Duodenal mucosa (tissue), 2 donors: ENCODE results near the gene FAM222B.

ENCODE experiments used
- H3K27ac ChIP-seq: one replicate; pipeline ENCODE4 v1.7.0; 2013; ENCODE audit warnings: low read depth, low read length
- H3K27me3 ChIP-seq, 2 donors: one replicate each; pipeline ENCODE4 v1.7.0; 2013; ENCODE audit warnings: low read length in 2 of 2, control low read depth in 1 of 2; ENCODE audit not compliant: insufficient read depth in 2 of 2, control insufficient read depth in 1 of 2
- H3K36me3 ChIP-seq, 2 donors: one replicate each; pipeline ENCODE4 v1.7.0; 2013; ENCODE audit warnings: low read length in 2 of 2, control low read depth in 1 of 2; ENCODE audit not compliant: insufficient read depth in 2 of 2, control insufficient read depth in 1 of 2
- H3K4me1 ChIP-seq, 2 donors: one replicate each; pipeline ENCODE4 v1.7.0; 2013; ENCODE audit warnings: low read length in 2 of 2, control low read depth in 1 of 2; ENCODE audit not compliant: insufficient read depth in 2 of 2, control insufficient read depth in 1 of 2
- H3K4me3 ChIP-seq, 2 donors: one replicate each; pipeline ENCODE4 v1.7.0; 2013; ENCODE audit warnings: low read length in 2 of 2, low read depth in 1 of 2
- H3K9ac ChIP-seq, 2 donors: one replicate each; pipeline ENCODE4 v1.7.0; 2013; ENCODE audit warnings: low read length in 2 of 2, low read depth in 1 of 2
- H3K9me3 ChIP-seq, 2 donors: one replicate each; pipeline ENCODE4 v1.7.0; 2013; ENCODE audit warnings: low read length in 2 of 2, control low read depth in 1 of 2; ENCODE audit not compliant: control insufficient read depth in 1 of 2

FAM222B gene

DNA sequence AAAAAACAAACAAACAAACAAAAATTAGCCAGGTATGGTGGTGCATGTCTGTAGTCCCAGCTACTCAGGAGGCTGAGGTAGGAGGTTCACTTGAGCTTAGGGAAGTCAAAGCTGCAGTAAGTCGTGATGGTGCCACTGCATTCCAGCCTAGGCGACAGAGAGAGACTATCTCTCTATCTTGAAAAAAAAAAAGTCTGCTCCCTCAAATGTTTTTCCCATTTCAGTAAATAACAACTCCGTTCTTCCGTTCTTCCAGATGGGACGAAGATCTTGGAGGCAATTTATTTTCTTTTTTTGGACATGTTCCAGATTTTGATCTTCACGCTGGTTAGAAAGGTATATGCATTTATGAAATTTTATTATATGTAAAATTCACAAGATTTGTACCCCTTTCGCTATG is 31.2 kb upstream of the FAM222B start:
- H3K27ac ChIP-seq = no peak overlapping the region
- H3K27me3 ChIP-seq = no peaks in the 10 kb centered on the region
- H3K4me1 ChIP-seq = peaks cover 0 to 8% of the 10 kb centered on the region in 2 donors
- H3K9ac ChIP-seq = no peak overlapping the region
- peaks cover 0 to under 1% of the 10 kb centered on the region in 2 donors for H3K36me3 ChIP-seq
- no peak overlapping the region for H3K4me3 ChIP-seq
- no peaks in the 10 kb centered on the region for H3K9me3 ChIP-seq

GRCh38 chr17:28871056-28871579 is 28.5 kb upstream of the FAM222B start:
- Histone ChIP-seq H3K9ac (no peak overlapping the region), H3K27me3 (no peaks in the 10 kb centered on the region), H3K27ac (no peak overlapping the region), H3K4me1 (peaks cover under 1 to 8% of the 10 kb centered on the region in 2 donors), H3K36me3 (no peaks in the 10 kb centered on the region), H3K4me3 (no peak overlapping the region), H3K9me3 (no peaks in the 10 kb centered on the region)

- H3K9me3 ChIP-seq = no peaks in the 10 kb centered on the region
- H3K9ac ChIP-seq = no peak overlapping the region
- no peak overlapping the region for H3K4me3 ChIP-seq
- no peaks in the 10 kb centered on the region for H3K36me3 ChIP-seq
- H3K27ac ChIP-seq = no peak overlapping the region
- no peaks in the 10 kb centered on the region for H3K27me3 ChIP-seq
- peaks cover 13 to 22% of the 10 kb centered on the region in 2 donors for H3K4me1 ChIP-seq
Observed at GRCh38 chr17:28867276-28867675, 24.7 kb upstream of the FAM222B start.

DNA sequence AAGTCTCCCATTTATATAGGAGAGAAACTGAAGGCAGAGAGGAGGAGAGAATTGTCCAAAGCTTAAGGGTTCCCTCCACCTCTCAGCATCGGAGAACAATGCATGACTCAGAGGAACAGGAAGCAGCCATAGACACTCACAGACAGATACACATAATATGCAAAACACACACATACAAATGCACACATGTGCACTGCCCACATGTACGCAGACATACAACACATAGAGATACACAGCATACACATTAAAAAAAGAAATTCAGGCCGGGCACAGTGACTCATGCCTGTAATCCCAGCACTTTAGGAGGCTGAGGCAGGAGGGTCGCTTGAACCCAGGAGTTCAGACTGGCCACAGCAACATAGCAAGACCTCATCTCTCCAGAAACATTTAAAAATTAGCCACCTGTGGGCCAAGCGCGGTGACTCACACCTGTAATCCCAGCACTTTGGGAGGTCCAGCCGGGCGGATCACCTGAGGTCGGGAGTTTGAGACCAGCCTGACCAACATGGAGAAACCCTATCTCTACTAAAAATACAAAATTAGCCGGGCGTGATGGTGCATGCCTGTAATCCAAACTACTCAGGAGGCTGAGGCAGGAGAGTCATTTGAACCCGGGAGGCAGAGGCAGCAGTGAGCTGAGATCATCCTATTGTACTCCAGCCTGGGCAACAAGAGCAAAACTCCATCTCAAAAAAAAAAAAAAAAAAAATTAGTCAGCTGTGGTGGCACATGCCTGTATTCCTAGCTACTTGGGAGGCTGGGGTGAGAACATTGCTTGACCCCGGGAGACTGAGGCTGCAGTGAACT is 23.6 kb upstream of the FAM222B start:
- Histone ChIP-seq H3K36me3 (no peaks in the 10 kb centered on the region), H3K27ac (no peak overlapping the region), H3K4me3 (no peak overlapping the region), H3K27me3 (no peaks in the 10 kb centered on the region), H3K9me3 (no peaks in the 10 kb centered on the region), H3K4me1 (peaks cover 24 to 33% of the 10 kb centered on the region in 2 donors), H3K9ac (no peak overlapping the region)

GRCh38 chr17:28864991-28865849 is 22.6 kb upstream of the FAM222B start:
- no peaks in the 10 kb centered on the region for H3K9me3 ChIP-seq
- H3K4me1 ChIP-seq = peaks cover 24 to 37% of the 10 kb centered on the region in 2 donors
- peak overlapping the region; percentile 65 for H3K27ac ChIP-seq
- peak overlapping the region in 1 of 2 donors; percentile 74 for H3K9ac ChIP-seq
- peaks cover 4 to 6% of the 10 kb centered on the region in 2 donors for H3K36me3 ChIP-seq
- peak overlapping the region; percentile 36 to 41 for H3K4me3 ChIP-seq
- no peaks in the 10 kb centered on the region for H3K27me3 ChIP-seq

- peak overlapping the region; percentile 5 to 25 for H3K4me3 ChIP-seq
- H3K9me3 ChIP-seq = no peaks in the 10 kb centered on the region
- H3K9ac ChIP-seq = no peak overlapping the region
- peaks cover 24 to 37% of the 10 kb centered on the region in 2 donors for H3K4me1 ChIP-seq
- H3K27me3 ChIP-seq = no peaks in the 10 kb centered on the region
- no peak overlapping the region for H3K27ac ChIP-seq
- H3K36me3 ChIP-seq = peaks cover 4 to 12% of the 10 kb centered on the region in 2 donors
Observed at GRCh38 chr17:28863953-28864352, 21.4 kb upstream of the FAM222B start.

DNA sequence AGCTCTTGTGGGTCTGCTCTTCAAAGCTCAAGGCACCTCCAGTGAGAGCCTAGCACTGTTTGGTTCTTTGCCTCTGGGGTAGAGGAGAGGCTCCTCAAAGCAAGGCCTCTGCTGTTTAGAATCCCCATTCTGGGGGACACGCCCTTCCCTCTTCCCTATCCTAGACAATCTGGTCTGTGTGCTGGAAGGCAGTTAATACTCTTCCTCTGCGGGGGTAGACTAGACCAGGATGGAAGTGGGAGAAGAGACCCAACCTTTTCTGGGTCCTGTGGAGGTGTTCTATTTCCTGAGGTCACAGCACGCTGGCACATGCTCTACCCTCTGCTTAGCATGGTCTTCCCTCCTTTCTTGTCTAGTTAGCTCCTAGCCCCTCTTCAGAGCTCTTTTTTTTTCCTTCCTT is 20.0 kb upstream of the FAM222B start:
- Histone ChIP-seq H3K4me3 (no peak overlapping the region), H3K9me3 (no peaks in the 10 kb centered on the region)

GRCh38 chr17:28861393-28862203 is 19.0 kb upstream of the FAM222B start:
- H3K9ac ChIP-seq = no peak overlapping the region
- H3K9me3 ChIP-seq = no peaks in the 10 kb centered on the region
- peaks cover 8 to 27% of the 10 kb centered on the region in 2 donors for H3K36me3 ChIP-seq
- H3K27ac ChIP-seq = no peak overlapping the region
- H3K27me3 ChIP-seq = no peaks in the 10 kb centered on the region
- peak overlapping the region; percentile 7 to 58 for H3K4me3 ChIP-seq
- H3K4me1 ChIP-seq = peaks cover 24 to 37% of the 10 kb centered on the region in 2 donors

More for the DNA sequence above, 20.0 kb upstream of the FAM222B start:
- Histone ChIP-seq H3K4me1 (peaks cover 24 to 37% of the 10 kb centered on the region in 2 donors), H3K27me3 (no peaks in the 10 kb centered on the region), H3K36me3 (peaks cover 8 to 26% of the 10 kb centered on the region in 2 donors), H3K9ac (no peak overlapping the region), H3K27ac (no peak overlapping the region)

DNA sequence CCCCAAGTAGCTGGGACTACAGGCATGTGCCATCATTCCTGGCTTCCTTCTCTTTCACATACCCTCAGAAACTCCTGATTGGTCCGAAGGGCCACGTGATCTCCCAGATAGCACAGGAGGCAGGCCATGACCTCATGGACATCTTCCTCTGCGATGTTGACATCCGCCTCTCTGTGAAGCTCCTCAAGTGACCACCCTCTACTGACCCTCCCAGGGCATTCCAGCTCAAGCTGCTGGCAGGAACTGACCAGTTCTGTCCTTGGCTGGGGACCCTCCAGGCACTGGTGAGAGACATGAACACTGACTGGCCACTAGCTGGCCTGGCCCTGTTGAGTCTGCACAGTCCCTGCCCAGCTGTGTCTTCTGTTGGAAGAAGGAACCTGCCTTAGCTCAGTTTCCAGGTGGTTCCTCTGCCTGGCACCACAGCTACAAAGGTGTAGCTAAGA is 17.8 kb upstream of the FAM222B start:
- no peak overlapping the region for H3K9ac ChIP-seq
- H3K4me3 ChIP-seq = no peak overlapping the region
- no peaks in the 10 kb centered on the region for H3K27me3 ChIP-seq
- no peaks in the 10 kb centered on the region for H3K9me3 ChIP-seq
- peaks cover 8 to 27% of the 10 kb centered on the region in 2 donors for H3K36me3 ChIP-seq
- H3K4me1 ChIP-seq = peaks cover 20 to 36% of the 10 kb centered on the region in 2 donors
- H3K27ac ChIP-seq = no peak overlapping the region
